Activated CD8-positive, alpha-beta memory T cell treated with anti-CD3 and anti-CD28 coated beads, Interleukin-2, amount 50 U/mL, for 24 hours (primary cell): Measurements from ENCODE around the gene ERMP1.
"Not testable (repeated sequence)": the region's sequence is repeated elsewhere in the genome, so short reads cannot be mapped to it uniquely, and the experiment has no call there.

Experiments used
- DNase-seq: peaks from one replicate; pipeline ENCODE4 v3.0.0-alpha.2; 2020; ENCODE audit errors: extremely low read depth

Gene ERMP1

GRCh38 chr9:5818424-5819142, 14.3 kb downstream of the ERMP1 start:
- no peak for DNase-seq

GRCh38 chr9:5817862-5818261, 15.1 kb downstream of the ERMP1 start:
- no peak for DNase-seq

- DNase-seq: no peak
Measured at GRCh38 chr9:5815461-5815860, 17.5 kb downstream of the ERMP1 start.

GRCh38 chr9:5813824-5814223, 19.1 kb downstream of the ERMP1 start:
- no peak for DNase-seq

GRCh38 chr9:5811751-5812150, 21.2 kb downstream of the ERMP1 start:
- no peak for DNase-seq

GRCh38 chr9:5805478-5805877, 27.4 kb downstream of the ERMP1 start:
- no peak for DNase-seq

- no peak for DNase-seq
Measured at GRCh38 chr9:5801739-5802113, 31.2 kb downstream of the ERMP1 start.

GRCh38 chr9:5800969-5801738, 31.8 kb downstream of the ERMP1 start:
- no peak for DNase-seq

- DNase-seq: not testable (repeated sequence)
Measured at GRCh38 chr9:5800378-5800777, 32.5 kb downstream of the ERMP1 start.

GRCh38 chr9:5799314-5799713, 33.6 kb downstream of the ERMP1 start:
- DNase-seq: no peak

- no peak for DNase-seq
Measured at GRCh38 chr9:5798581-5798980, 34.3 kb downstream of the ERMP1 start.

- DNase-seq: no peak
Measured at GRCh38 chr9:5796298-5796697, 36.6 kb downstream of the ERMP1 start.

GRCh38 chr9:5793812-5794211, 39.1 kb downstream of the ERMP1 start:
- DNase-seq: no peak

GRCh38 chr9:5791870-5792269, 41.0 kb downstream of the ERMP1 start:
- DNase-seq: no peak

GRCh38 chr9:5790923-5791322, 42.0 kb downstream of the ERMP1 start:
- DNase-seq: no peak

GRCh38 chr9:5789489-5789888, 43.4 kb downstream of the ERMP1 start:
- DNase-seq: no peak

- DNase-seq: no peak
Measured at GRCh38 chr9:5787759-5788302, 45.1 kb downstream of the ERMP1 start.

- no peak for DNase-seq
Measured at GRCh38 chr9:5787220-5787619, 45.7 kb downstream of the ERMP1 start.

- DNase-seq: no peak
Measured at GRCh38 chr9:5786370-5787127, 46.4 kb downstream of the ERMP1 start.

- no peak for DNase-seq
Measured at GRCh38 chr9:5784526-5785315, 48.2 kb downstream of the ERMP1 start.

GRCh38 chr9:5783982-5784381, 48.9 kb downstream of the ERMP1 start:
- DNase-seq: no peak

- DNase-seq: not testable (repeated sequence)
Measured at GRCh38 chr9:5783420-5783819, 49.5 kb downstream of the ERMP1 start.
